Memory B cell (primary cell): Measurements from ENCODE around the gene XKRX.

Source experiments
- ATAC-seq: fragments of 150-1000 bp; cut with Tn5 transposase; 2 replicates; pipeline ENCODE4 v1.10.0; 2021; ENCODE audit warnings: low read depth, mild to moderate bottlenecking, moderate library complexity
- DNase-seq, 2 donors: peaks; one replicate each; pipeline ENCODE4 v3.0.0; 2022; ENCODE audit warnings: low spot score in 2 of 2
- H3K27ac Mint-ChIP-seq: one replicate; pipeline ENCODE4 v1.8.0; 2022; ENCODE audit warnings: mild to moderate bottlenecking, moderate library complexity, mixed read lengths
- H3K27me3 Mint-ChIP-seq: one replicate; pipeline ENCODE4 v1.8.0; 2022; ENCODE audit warnings: mixed read lengths
- H3K36me3 Mint-ChIP-seq: one replicate; pipeline ENCODE4 v1.8.0; 2022; ENCODE audit warnings: mild to moderate bottlenecking, mixed read lengths
- H3K4me1 Mint-ChIP-seq: one replicate; pipeline ENCODE4 v1.8.0; 2022; ENCODE audit warnings: mixed read lengths
- H3K4me3 Mint-ChIP-seq: one replicate; pipeline ENCODE4 v1.8.0; 2022; ENCODE audit warnings: mild to moderate bottlenecking, moderate library complexity, mixed read lengths
- H3K9me3 Mint-ChIP-seq: one replicate; pipeline ENCODE4 v1.8.0; 2022; ENCODE audit warnings: mixed read lengths

XKRX gene

GRCh38 chrX:100931218-100931924, 2.7 kb upstream of the XKRX start:
- peak; percentile 48 for ATAC-seq
- no peaks in the 10 kb centered on the region for H3K27me3 Mint-ChIP-seq
- peak overlapping the region; percentile 92 for H3K27ac Mint-ChIP-seq
- peaks cover 7% of the 10 kb centered on the region for H3K9me3 Mint-ChIP-seq
- peaks cover 23% of the 10 kb centered on the region for H3K4me1 Mint-ChIP-seq
- peak overlapping the region; percentile 59 for H3K4me3 Mint-ChIP-seq
- peaks cover 4% of the 10 kb centered on the region for H3K36me3 Mint-ChIP-seq
- DNase-seq, result no peak

GRCh38 chrX:100926453-100926852, 2.3 kb downstream of the XKRX start:
- ATAC-seq (no peak), DNase-seq (no peak)
- Mint-ChIP-seq H3K4me1 (peaks cover 22% of the 10 kb centered on the region), H3K9me3 (peaks cover 4% of the 10 kb centered on the region), H3K27me3 (no peaks in the 10 kb centered on the region), H3K36me3 (peaks cover 3% of the 10 kb centered on the region), H3K4me3 (no peak overlapping the region), H3K27ac (peak overlapping the region; percentile 47)

- Mint-ChIP-seq H3K4me1 (peaks cover 12% of the 10 kb centered on the region), H3K9me3 (no peaks in the 10 kb centered on the region), H3K27me3 (no peaks in the 10 kb centered on the region), H3K4me3 (no peak overlapping the region), H3K27ac (no peak overlapping the region), H3K36me3 (no peaks in the 10 kb centered on the region)
- DNase-seq (no peak), ATAC-seq (no peak)
Measured at GRCh38 chrX:100924375-100924774, 4.3 kb downstream of the XKRX start.

DNA sequence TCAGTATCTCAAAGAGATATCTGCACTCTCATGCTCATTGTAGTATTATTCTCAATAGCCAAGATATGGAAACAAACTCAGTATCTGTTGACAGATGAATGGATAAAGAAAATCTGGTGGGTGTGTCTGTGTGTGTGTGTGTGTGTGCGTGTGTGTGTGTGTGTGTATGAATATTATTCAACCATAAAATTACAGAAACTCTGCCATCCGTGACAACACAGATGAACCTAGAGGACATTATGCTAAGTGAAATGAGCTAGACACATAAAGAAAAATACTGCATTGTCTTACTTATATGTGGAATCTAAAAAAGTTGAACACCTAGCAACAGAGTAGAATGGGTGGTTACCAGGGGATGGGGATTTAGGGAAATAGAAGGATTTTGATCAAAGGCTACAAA, 13.2 kb downstream of the XKRX start:
- ATAC-seq (no peak), DNase-seq (no peak)
- no peaks in the 10 kb centered on the region for H3K9me3 Mint-ChIP-seq
- peaks cover 9% of the 10 kb centered on the region for H3K4me1 Mint-ChIP-seq
- H3K36me3 Mint-ChIP-seq, result peaks cover 6% of the 10 kb centered on the region
- H3K27me3 Mint-ChIP-seq, result no peaks in the 10 kb centered on the region
- no peak overlapping the region for H3K27ac Mint-ChIP-seq
- H3K4me3 Mint-ChIP-seq, result no peak overlapping the region

GRCh38 chrX:100913111-100913510, 15.6 kb downstream of the XKRX start:
- peaks cover 9% of the 10 kb centered on the region for H3K4me1 Mint-ChIP-seq
- no peak overlapping the region for H3K4me3 Mint-ChIP-seq
- ATAC-seq, result no peak
- no peaks in the 10 kb centered on the region for H3K9me3 Mint-ChIP-seq
- H3K27ac Mint-ChIP-seq, result no peak overlapping the region
- no peaks in the 10 kb centered on the region for H3K27me3 Mint-ChIP-seq
- H3K36me3 Mint-ChIP-seq, result peaks cover 6% of the 10 kb centered on the region
- DNase-seq, result no peak

DNA sequence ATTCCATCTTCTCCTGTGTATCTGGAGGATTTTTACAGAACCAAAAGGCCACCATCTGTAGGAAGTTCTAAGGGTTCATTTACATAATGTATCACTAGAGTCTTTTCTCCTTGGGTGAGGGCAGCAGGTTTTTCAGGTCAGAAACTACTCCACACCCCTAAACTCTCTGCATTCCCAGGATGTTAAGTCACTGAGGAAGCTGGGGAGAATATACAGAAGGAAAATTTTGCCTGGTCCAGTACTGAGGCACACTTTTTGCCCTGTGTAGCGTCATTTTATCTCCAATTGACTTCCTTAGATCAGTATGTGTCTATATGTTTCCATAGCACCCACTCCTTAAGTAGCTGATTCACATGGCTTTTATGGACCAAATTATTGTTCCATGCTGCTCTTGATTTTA, 17.0 kb downstream of the XKRX start:
- DNase-seq, result no peak

GRCh38 chrX:100905620-100906019, 23.1 kb downstream of the XKRX start:
- no peak overlapping the region for H3K27ac Mint-ChIP-seq
- H3K36me3 Mint-ChIP-seq, result no peaks in the 10 kb centered on the region
- no peaks in the 10 kb centered on the region for H3K27me3 Mint-ChIP-seq
- peaks cover 3% of the 10 kb centered on the region for H3K4me1 Mint-ChIP-seq
- H3K9me3 Mint-ChIP-seq, result no peaks in the 10 kb centered on the region
- no peak for ATAC-seq
- no peak overlapping the region for H3K4me3 Mint-ChIP-seq
- no peak for DNase-seq

More for the DNA sequence above, 17.0 kb downstream of the XKRX start:
- Mint-ChIP-seq H3K36me3 (peaks cover 6% of the 10 kb centered on the region), H3K27me3 (no peaks in the 10 kb centered on the region), H3K4me1 (peaks cover 9% of the 10 kb centered on the region), H3K9me3 (no peaks in the 10 kb centered on the region), H3K27ac (no peak overlapping the region), H3K4me3 (no peak overlapping the region)
- no peak for ATAC-seq

- Mint-ChIP-seq H3K4me1 (peaks cover 2% of the 10 kb centered on the region), H3K27ac (no peak overlapping the region), H3K27me3 (no peaks in the 10 kb centered on the region), H3K9me3 (no peaks in the 10 kb centered on the region), H3K36me3 (no peaks in the 10 kb centered on the region), H3K4me3 (no peak overlapping the region)
- ATAC-seq (no peak), DNase-seq (no peak)
Measured at GRCh38 chrX:100904433-100904832, 24.3 kb downstream of the XKRX start.

- H3K4me1 Mint-ChIP-seq, result no peaks in the 10 kb centered on the region
- ATAC-seq, result peak; percentile 35
- H3K4me3 Mint-ChIP-seq, result no peak overlapping the region
- H3K9me3 Mint-ChIP-seq, result no peaks in the 10 kb centered on the region
- H3K27me3 Mint-ChIP-seq, result no peaks in the 10 kb centered on the region
- peak in 1 of 2 donors; percentile 3 for DNase-seq
- H3K36me3 Mint-ChIP-seq, result no peaks in the 10 kb centered on the region
- no peak overlapping the region for H3K27ac Mint-ChIP-seq
Measured at GRCh38 chrX:100895365-100896075, 33.2 kb downstream of the XKRX start.

- H3K4me3 Mint-ChIP-seq, result no peak overlapping the region
- no peaks in the 10 kb centered on the region for H3K9me3 Mint-ChIP-seq
- no peaks in the 10 kb centered on the region for H3K27me3 Mint-ChIP-seq
- no peaks in the 10 kb centered on the region for H3K4me1 Mint-ChIP-seq
- H3K27ac Mint-ChIP-seq, result no peak overlapping the region
- ATAC-seq (no peak), DNase-seq (no peak)
- no peaks in the 10 kb centered on the region for H3K36me3 Mint-ChIP-seq
Measured at GRCh38 chrX:100883654-100884053, 45.1 kb downstream of the XKRX start.

DNA sequence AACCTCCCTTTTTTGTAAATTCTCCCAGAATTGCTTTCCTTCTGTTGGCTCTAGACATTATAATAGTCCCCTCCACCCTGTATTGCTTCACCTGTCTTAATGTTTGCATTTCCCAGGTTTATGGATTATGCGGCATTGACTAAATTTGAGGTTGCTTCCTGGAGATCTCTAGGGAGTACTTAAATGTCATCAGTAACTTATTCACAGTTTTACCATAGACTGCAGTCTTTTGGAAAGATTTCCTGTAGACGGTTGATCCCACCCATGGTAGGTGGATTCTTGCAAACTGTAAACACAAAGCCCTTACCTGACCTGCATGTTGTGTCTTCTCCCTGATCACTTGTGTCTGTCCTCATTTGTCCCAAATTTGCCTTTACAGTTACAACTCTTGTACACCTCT, 48.3 kb downstream of the XKRX start:
- Mint-ChIP-seq H3K27me3 (peaks cover 1% of the 10 kb centered on the region), H3K4me3 (no peak overlapping the region), H3K9me3 (no peaks in the 10 kb centered on the region), H3K36me3 (no peaks in the 10 kb centered on the region), H3K27ac (no peak overlapping the region), H3K4me1 (no peaks in the 10 kb centered on the region)
- ATAC-seq (no peak), DNase-seq (no peak)

DNA sequence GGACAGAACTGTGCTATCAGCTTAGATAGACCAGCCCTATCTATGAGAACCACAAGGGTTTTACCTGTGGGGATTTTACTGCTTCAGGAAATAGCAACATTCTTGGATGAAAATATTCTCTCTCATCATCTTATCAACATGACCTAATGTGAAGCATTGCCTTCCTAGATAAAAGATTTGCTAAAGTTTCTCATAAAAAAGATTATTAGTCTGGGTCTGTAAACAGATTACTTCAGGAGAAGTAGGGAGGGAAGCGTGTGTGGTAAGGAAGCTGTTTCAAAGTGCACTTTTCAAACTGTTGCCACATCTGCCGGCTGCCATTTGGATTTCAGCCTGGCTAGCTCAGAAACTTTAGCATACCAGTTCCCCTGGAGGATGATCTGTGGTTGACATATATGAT, 54.4 kb downstream of the XKRX start, which contains the start of gene NOX1:
Gene NOX1 (minus strand): TSS at position 35 of the 400 bp plus-strand sequence. CDS start 220 bp downstream, outside the sequence.
- no peak within 1 kb of the TSS for H3K27ac Mint-ChIP-seq
- H3K27me3 Mint-ChIP-seq, result peaks cover 3% of the 10 kb centered on the region
- no peaks in the 10 kb centered on the region for H3K36me3 Mint-ChIP-seq
- ATAC-seq (no peak), DNase-seq (no peak)
- H3K9me3 Mint-ChIP-seq, result no peaks in the 10 kb centered on the region
- no peak within 1 kb of the TSS for H3K4me3 Mint-ChIP-seq
- H3K4me1 Mint-ChIP-seq, result no peaks in the 10 kb centered on the region

DNA sequence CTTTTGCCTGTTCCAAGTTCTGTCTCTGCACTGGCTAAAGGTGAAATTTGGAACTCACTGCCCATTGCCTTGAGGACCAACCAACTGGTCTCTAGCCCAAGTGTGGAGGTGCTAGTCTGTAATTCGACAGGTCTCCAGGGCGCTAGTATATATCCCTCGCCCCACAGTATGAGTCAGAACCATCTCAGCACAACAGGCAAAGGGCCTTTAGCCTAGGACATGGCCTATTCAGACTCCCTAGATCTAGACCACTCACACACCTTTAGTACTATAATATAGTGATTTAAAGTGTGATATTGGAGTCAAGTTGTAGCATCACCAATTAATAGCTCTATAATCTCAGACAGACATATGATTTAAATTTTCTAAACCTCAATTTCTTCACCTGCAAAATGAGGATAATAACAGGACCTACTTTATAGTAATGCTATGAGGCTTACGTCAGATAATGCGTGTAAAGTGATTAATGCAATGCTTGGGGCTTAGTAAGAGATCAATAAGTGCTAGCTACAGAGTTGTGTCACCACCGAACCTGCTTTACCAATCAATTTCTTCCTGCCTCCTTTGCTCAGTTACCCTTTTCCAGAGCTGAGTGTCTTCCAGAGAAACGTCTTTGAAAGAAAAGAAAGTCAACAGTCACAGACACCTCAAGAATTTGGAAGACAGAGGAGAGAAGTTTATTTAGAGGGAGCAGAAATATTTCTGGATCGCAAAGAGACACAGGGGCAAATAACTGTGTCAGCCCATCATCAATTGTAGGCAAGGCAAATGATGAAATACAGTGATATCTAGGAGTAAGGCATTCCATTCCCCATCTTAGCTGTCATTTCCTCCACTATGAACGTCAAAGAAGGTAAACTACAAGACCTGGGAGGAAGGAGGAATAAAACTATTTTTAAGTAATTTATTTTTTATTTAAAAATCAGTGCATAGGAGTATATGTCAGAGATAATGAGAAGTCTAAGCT, 56.8 kb downstream of the XKRX start:
- DNase-seq, result no peak
- Mint-ChIP-seq H3K27ac (no peak overlapping the region), H3K36me3 (no peaks in the 10 kb centered on the region), H3K4me3 (no peak overlapping the region), H3K27me3 (peaks cover 2% of the 10 kb centered on the region), H3K9me3 (no peaks in the 10 kb centered on the region), H3K4me1 (no peaks in the 10 kb centered on the region)
- ATAC-seq, result no peak

- Mint-ChIP-seq H3K4me1 (no peaks in the 10 kb centered on the region), H3K27me3 (peaks cover 2% of the 10 kb centered on the region), H3K4me3 (no peak overlapping the region), H3K9me3 (no peaks in the 10 kb centered on the region), H3K36me3 (no peaks in the 10 kb centered on the region), H3K27ac (no peak overlapping the region)
- DNase-seq, result no peak
- ATAC-seq, result no peak
Measured at GRCh38 chrX:100870527-100870926, 58.2 kb downstream of the XKRX start.
